Subcutaneous abdominal adipose tissue (tissue), 5 donors: ENCODE data around the gene PKP3.

Source experiments
- H3K27ac ChIP-seq: one replicate; pipeline ENCODE4 v1.7.0; 2013; ENCODE audit warnings: low read depth, mild to moderate bottlenecking, inconsistent platforms, low read length, moderate library complexity
- H3K27me3 ChIP-seq, 5 donors: one replicate each; pipeline ENCODE4 v1.7.0; 2013; ENCODE audit warnings: low read length in 5 of 5, inconsistent platforms in 1 of 5; ENCODE audit not compliant: control insufficient read depth in 5 of 5, insufficient read depth in 4 of 5
- H3K36me3 ChIP-seq, 5 donors: one replicate each; pipeline ENCODE4 v1.7.0; 2013; ENCODE audit warnings: low read length in 5 of 5; ENCODE audit not compliant: control insufficient read depth in 5 of 5, insufficient read depth in 5 of 5
- H3K4me1 ChIP-seq, 5 donors: one replicate each; pipeline ENCODE4 v1.7.0; 2013; ENCODE audit warnings: low read length in 5 of 5, mild to moderate bottlenecking in 3 of 5, moderate library complexity in 1 of 5; ENCODE audit not compliant: control insufficient read depth in 5 of 5, insufficient read depth in 5 of 5
- H3K4me3 ChIP-seq, 5 donors: one replicate each; pipeline ENCODE4 v1.7.0; 2013; ENCODE audit warnings: low read length in 5 of 5, low read depth in 1 of 5
- H3K9ac ChIP-seq, 5 donors: one replicate each; pipeline ENCODE4 v1.7.0; 2013; ENCODE audit warnings: low read length in 5 of 5, mild to moderate bottlenecking in 4 of 5, moderate library complexity in 3 of 5
- H3K9me3 ChIP-seq, 5 donors: one replicate each; pipeline ENCODE4 v1.7.0; 2013; ENCODE audit warnings: low read length in 5 of 5; ENCODE audit not compliant: control insufficient read depth in 5 of 5
- donor health status: healthy.
- donor health status: healthy.
- donor health status: healthy.
- donor health status: healthy.
- donor health status: healthy.

Gene PKP3

DNA sequence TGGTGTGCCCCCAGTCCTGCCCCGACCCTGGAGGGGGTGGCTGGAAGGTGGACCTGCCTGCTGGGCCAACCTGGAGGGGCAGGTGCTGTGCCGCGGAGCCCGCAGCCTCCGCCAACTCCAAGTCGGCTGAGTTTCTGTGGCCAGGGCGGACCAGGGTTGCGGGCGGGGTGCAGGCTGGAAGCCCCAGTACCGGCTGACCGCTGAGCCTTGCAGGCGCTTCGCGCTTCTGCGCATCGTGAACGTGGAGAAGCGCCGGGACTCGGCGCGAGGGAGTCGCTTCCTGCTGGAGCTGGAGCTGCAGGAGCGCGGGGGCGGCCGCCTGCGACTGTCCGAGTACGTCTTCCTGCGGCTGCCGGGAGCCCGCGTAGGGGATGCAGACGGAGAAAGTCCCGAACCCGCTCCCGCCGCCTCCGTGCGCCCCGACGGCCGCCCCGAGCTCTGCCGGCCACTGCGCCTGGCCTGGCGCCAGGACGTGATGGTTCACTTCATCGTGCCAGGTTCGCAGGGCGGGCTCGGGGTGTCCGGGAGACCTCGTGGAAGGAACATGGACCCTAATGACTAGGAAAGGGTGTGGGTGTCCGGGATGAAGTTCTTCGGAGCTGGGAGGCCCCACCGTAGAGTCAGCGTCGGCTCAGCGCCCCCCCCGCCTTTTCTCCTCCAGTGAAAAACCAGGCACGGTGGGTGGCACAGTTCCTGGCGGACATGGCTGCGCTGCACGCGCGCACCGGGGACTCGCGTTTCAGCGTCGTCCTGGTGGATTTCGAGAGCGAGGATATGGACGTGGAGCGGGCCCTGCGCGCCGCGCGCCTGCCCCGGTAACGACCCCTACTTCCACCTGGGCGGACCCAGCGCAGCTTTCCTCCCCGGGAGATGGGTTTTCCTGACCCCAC, 14.6 kb upstream of the PKP3 start:
- H3K27ac ChIP-seq: no peak overlapping the region
- H3K4me1 ChIP-seq: no peaks in the 10 kb centered on the region
- H3K4me3 ChIP-seq: no peak overlapping the region
- no peak overlapping the region for H3K9ac ChIP-seq
- H3K27me3 ChIP-seq: peaks cover 0 to 16% (median 16%) of the 10 kb centered on the region in 5 donors
- H3K36me3 ChIP-seq: no peaks in the 10 kb centered on the region
- H3K9me3 ChIP-seq: no peaks in the 10 kb centered on the region

DNA sequence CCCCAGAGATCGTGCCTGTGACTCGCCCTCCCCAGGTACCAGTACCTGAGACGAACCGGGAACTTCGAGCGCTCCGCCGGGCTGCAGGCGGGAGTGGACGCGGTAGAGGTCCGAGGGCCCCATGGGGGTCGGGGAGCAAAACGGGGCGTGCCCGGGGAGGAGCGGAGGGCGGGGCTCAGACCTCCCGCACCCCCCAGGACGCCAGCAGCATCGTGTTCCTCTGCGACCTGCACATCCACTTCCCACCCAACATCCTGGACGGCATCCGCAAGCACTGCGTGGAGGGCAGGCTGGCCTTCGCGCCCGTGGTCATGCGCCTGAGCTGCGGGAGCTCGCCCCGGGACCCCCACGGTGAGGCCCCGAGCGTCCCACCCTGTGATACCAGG, 13.9 kb upstream of the PKP3 start:
- Histone ChIP-seq H3K27me3 (peaks cover 0 to 16% (median 16%) of the 10 kb centered on the region in 5 donors), H3K36me3 (no peaks in the 10 kb centered on the region), H3K27ac (no peak overlapping the region), H3K4me1 (no peaks in the 10 kb centered on the region), H3K9me3 (no peaks in the 10 kb centered on the region), H3K9ac (no peak overlapping the region), H3K4me3 (no peak overlapping the region)

DNA sequence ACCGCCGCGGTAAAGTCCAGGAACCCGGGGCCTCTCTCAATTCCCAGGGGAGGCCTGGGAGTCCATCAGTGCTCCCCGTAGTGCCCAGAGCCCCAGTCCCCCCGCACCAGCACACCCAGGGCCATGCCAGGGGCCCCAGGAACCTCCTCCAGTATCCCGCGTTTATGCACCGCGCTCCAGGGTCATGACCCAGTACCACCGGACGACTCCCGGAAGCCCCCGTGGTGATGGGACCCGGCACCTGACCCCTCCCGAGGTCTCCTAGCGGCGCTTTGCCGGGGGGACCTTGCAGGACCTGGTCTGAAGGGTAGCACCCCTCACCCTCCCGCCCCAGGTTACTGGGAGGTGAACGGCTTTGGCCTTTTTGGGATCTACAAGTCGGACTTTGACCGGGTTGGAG, 13.5 kb upstream of the PKP3 start:
- no peak overlapping the region for H3K27ac ChIP-seq
- H3K27me3 ChIP-seq: peaks cover 0 to 16% (median 13%) of the 10 kb centered on the region in 5 donors
- H3K4me1 ChIP-seq: no peaks in the 10 kb centered on the region
- H3K4me3 ChIP-seq: no peak overlapping the region
- H3K9me3 ChIP-seq: no peaks in the 10 kb centered on the region
- no peak overlapping the region for H3K9ac ChIP-seq
- no peaks in the 10 kb centered on the region for H3K36me3 ChIP-seq

DNA sequence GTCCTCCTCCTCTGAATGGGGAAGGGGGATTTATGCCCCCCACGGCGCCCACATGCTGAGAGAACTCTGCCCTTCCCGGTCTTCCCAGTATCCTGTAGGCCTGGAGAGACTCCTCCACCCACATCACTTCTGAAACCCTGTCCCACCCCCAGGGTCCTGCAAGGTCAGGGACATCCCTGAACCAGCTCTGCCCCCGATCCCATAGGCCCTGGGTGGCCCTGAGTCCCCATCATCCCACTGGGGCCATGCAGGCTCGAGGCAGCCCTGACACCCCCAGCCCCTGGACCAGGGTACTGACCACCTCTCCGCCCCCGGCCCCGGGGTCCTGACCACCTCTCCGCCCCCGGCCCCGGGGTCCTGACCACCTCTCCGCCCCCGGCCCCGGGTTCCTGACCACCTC, 13.0 kb upstream of the PKP3 start:
- Histone ChIP-seq H3K9me3 (peaks cover 0 to 4% (median 2%) of the 10 kb centered on the region in 5 donors), H3K4me3 (no peak overlapping the region), H3K27me3 (peaks cover 0 to 16% (median 13%) of the 10 kb centered on the region in 5 donors), H3K9ac (no peak overlapping the region), H3K27ac (no peak overlapping the region), H3K4me1 (no peaks in the 10 kb centered on the region), H3K36me3 (no peaks in the 10 kb centered on the region)

DNA sequence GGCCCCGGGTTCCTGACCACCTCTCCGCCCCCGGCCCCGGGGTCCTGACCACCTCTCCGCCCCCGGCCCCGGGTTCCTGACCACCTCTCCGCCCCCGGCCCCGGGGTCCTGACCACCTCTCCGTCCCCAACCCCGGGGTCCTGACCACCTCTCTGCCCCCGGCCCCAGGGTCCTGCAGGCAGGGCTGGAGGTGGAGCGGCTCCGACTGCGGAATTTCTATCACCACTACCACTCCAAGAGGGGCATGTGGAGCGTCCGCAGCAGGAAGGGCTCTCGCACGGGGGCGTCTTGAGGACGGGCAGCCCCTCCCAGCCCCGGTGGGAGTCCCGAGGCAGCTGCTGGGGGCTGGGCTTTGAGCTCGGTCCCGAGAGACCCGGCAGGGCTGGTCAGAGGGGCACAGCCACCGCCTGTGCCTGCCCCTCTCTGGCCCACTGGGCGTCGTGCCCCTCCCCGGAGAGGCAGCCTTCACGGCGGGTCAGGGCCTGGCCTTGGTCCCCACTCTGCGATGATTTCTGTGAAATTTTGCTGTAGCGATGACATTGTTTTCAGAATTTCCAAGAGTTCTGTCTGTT, 12.4 kb upstream of the PKP3 start:
- H3K27me3 ChIP-seq: peaks cover 0 to 16% (median 13%) of the 10 kb centered on the region in 5 donors
- H3K4me1 ChIP-seq: no peaks in the 10 kb centered on the region
- no peak overlapping the region for H3K4me3 ChIP-seq
- H3K36me3 ChIP-seq: no peaks in the 10 kb centered on the region
- peaks cover 0 to 10% (median 8%) of the 10 kb centered on the region in 5 donors for H3K9me3 ChIP-seq
- H3K27ac ChIP-seq: no peak overlapping the region
- no peak overlapping the region for H3K9ac ChIP-seq

DNA sequence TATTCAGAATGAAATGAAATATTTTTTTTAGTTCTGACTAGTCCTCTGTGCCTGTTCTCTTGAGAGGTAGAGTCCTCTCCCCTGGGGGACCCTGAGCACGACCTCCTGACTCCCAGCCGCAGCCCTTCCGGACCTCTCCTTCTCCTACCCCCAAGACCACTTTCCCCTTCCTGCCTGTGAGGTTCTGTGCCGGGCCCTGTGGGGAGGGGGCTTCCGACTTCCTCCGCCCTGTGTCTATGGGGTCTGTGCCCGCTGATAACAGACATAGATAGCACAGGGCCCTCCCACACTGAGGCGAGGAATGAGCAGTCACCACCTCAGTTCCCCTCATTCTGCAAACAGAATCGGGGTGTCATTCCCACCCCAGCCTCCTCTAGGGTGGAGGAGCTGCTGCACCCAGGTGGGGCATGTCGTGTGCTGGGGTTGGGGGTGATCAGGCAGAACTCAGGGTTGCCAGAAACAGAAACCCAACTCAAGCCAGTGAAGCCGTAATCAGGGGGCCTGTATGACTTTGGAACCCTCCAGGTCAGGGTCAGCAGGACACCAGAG, 11.9 kb upstream of the PKP3 start:
- Histone ChIP-seq H3K4me1 (no peaks in the 10 kb centered on the region), H3K27ac (no peak overlapping the region), H3K36me3 (no peaks in the 10 kb centered on the region), H3K27me3 (peaks cover 0 to 16% (median 13%) of the 10 kb centered on the region in 5 donors), H3K9me3 (peaks cover 0 to 14% (median 13%) of the 10 kb centered on the region in 5 donors), H3K9ac (no peak overlapping the region), H3K4me3 (no peak overlapping the region)

DNA sequence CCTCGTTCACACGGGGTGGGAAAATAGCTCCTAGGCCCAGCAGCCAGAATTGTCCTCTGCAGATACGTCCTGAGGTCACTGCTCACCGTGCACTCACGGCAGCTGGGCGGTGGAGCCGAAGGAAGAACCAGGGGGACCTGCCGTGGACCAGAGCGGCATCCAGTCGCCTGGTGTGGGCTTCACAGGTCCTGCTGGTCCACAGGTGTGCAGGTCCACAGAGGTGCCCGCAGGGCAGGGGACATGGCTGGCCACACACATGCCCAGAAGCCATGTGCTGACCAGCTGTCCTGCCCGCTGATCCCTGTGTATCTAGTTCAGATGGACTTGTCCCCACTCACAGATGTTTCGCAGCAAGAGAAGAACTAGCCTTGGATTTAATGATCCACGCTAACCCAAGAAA, 10.6 kb upstream of the PKP3 start:
- Histone ChIP-seq H3K36me3 (no peaks in the 10 kb centered on the region), H3K27ac (no peak overlapping the region), H3K4me3 (no peak overlapping the region), H3K9ac (no peak overlapping the region), H3K9me3 (peaks cover 0 to 19% (median 17%) of the 10 kb centered on the region in 5 donors), H3K4me1 (no peaks in the 10 kb centered on the region), H3K27me3 (peaks cover 0 to 16% (median 13%) of the 10 kb centered on the region in 5 donors)

DNA sequence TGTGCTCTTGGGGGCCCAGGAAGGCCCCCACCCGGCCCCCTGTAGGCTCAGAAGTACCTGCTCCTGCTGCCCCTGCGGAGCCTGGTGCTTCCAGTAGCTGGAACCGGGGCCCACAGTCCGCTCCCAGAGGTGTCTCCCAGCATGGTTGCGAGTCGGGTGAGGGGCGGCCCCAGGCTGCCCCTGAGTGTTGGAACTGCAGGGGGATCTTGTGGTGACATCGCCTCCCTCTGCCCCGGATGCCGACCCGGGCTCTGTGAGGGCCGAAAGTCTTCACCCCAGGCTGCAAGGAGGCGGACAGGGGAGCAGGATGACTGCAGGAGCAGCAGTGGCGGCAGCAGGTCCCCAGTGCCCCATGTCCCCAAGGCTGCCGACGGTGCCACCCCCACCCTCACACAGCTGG, 9.5 kb upstream of the PKP3 start:
- peaks cover 0 to 19% (median 17%) of the 10 kb centered on the region in 5 donors for H3K9me3 ChIP-seq
- H3K36me3 ChIP-seq: no peaks in the 10 kb centered on the region
- H3K4me1 ChIP-seq: no peaks in the 10 kb centered on the region
- peaks cover 0 to 13% (median 8%) of the 10 kb centered on the region in 5 donors for H3K27me3 ChIP-seq
- H3K9ac ChIP-seq: no peak overlapping the region
- H3K27ac ChIP-seq: no peak overlapping the region
- no peak overlapping the region for H3K4me3 ChIP-seq

DNA sequence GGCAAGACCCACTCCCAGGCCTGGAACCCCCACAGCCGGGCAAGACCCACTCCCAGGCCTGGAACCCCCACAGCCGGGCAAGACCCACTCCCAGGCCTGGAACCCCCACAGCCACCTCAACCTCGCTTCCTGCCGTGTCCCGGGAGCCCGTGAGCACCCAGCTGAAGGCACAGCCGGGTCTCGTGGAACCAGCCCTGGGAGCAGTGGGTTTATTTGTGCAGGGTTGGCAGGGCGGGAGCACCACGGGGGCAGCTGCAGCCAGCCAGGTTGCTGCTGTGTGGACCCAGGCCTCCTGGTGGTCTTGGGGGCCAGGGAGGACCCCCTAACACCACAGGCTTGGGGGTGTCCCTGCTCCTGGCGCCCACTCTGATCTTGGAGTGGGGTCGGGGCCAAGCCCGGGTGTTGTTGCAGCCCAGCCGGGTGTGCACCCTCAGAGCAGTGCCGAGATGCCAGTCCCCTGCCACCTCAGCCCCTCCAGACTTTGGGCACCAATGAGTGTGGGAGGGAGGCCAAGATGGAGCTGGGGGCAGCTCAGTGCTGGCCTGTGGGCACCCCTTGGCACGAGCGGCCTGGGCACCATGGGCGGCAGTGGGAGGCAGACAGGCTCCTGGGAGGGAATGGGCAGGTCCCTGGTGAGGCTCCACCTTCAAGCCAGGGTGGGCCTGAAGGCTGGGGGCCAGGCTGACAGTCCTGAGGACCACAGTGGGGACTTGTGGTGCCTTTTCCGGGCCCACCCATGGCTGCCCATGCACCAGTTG, 8.2 kb upstream of the PKP3 start:
- no peak overlapping the region for H3K4me3 ChIP-seq
- H3K36me3 ChIP-seq: no peaks in the 10 kb centered on the region

More for the DNA sequence above, 8.2 kb upstream of the PKP3 start:
- Histone ChIP-seq H3K4me1 (no peaks in the 10 kb centered on the region), H3K27me3 (peaks cover 0 to 10% (median 5%) of the 10 kb centered on the region in 5 donors), H3K27ac (no peak overlapping the region), H3K9ac (no peak overlapping the region), H3K9me3 (peaks cover 0 to 19% (median 17%) of the 10 kb centered on the region in 5 donors)
